IMR-90 (cell line): ENCODE results near the gene LILRB2. TPM values are rescaled to one million over a fixed set of nuclear protein-coding genes. Genes with fewer than 3 reads are reported as not detected.

Experiments
- ATAC-seq: fragments of 200-7000 bp; cut with Tn5 transposase; 2 replicates; pipeline ENCODE4 v1.9.1; 2020; ENCODE audit warnings: low read depth, mild to moderate bottlenecking, moderate library complexity
- BruUV-seq: library from RNA; stranded (reverse); fragments of 400-500 nt; replicated peaks from 2 replicates; lab custom pipeline; 2021; lab: Mats Ljungman, UMichigan
- CTCF ChIA-PET: fragments of 300-600 bp; formaldehyde crosslinking; extraction: SDS; loops from one replicate; lab custom pipeline; 2021; ENCODE audit warnings: antibody characterized with exemption; lab: Yijun Ruan, JAX
- POLR2A ChIA-PET: fragments of 300-600 bp; sonication (Branson Sonifier 250); formaldehyde crosslinking; loops from one replicate; lab custom pipeline; 2022; ENCODE audit warnings: antibody characterized with exemption; ENCODE audit not compliant: unreplicated experiment; lab: Charles Lee
- DNase-seq: peaks from one replicate; pipeline ENCODE4 v3.0.0; 2013
- H2AFZ ChIP-seq: replicated peaks from 2 replicates; pipeline ENCODE3; 2013; ENCODE audit warnings: low read length, mild to moderate bottlenecking; ENCODE audit not compliant: poor library complexity
- H2AK5ac ChIP-seq: 2 replicates; pipeline ENCODE4 v1.6.1; 2013; ENCODE audit warnings: low read depth, low read length, inconsistent platforms
- H2AK9ac ChIP-seq: replicated peaks from 2 replicates; pipeline ENCODE3; 2013; ENCODE audit warnings: mild to moderate bottlenecking, low read depth, low read length, moderate library complexity; ENCODE audit not compliant: poor library complexity
- H2BK120ac ChIP-seq: 2 replicates; pipeline ENCODE4 v1.6.1; 2013; ENCODE audit warnings: low read depth, low read length, inconsistent platforms
- H2BK15ac ChIP-seq: 3 replicates; pipeline ENCODE4 v1.6.1; 2013; ENCODE audit warnings: low read depth, low read length, inconsistent platforms
- H2BK20ac ChIP-seq: 2 replicates; pipeline ENCODE4 v1.6.1; 2013; ENCODE audit warnings: low read depth, mild to moderate bottlenecking, inconsistent platforms, low read length, moderate library complexity
- H2BK5ac ChIP-seq: 2 replicates; pipeline ENCODE4 v1.6.1; 2013; ENCODE audit warnings: mild to moderate bottlenecking, low read depth, low read length, inconsistent platforms; ENCODE audit not compliant: poor library complexity, severe bottlenecking
- H3K14ac ChIP-seq: replicated peaks from 2 replicates; pipeline ENCODE4 v1.6.1; 2013; ENCODE audit warnings: low read depth, low read length, inconsistent platforms
- H3K18ac ChIP-seq: 2 replicates; pipeline ENCODE4 v1.6.1; 2013; ENCODE audit warnings: low read depth, low read length, control low read depth
- H3K23ac ChIP-seq: 2 replicates; pipeline ENCODE4 v1.6.1; 2013; ENCODE audit warnings: low read depth, low read length, inconsistent platforms
- H3K27ac ChIP-seq: 2 replicates; pipeline ENCODE4 v1.5.1; 2013; ENCODE audit warnings: mild to moderate bottlenecking, control low read depth, low read length; ENCODE audit not compliant: insufficient read depth
- H3K27me3 ChIP-seq: 2 replicates; pipeline ENCODE4 v1.6.1; 2013; ENCODE audit warnings: low read length; ENCODE audit not compliant: control insufficient read depth, insufficient read depth
- H3K36me3 ChIP-seq: 2 replicates; pipeline ENCODE4 v1.6.1; 2013; ENCODE audit warnings: low read length, mixed read lengths; ENCODE audit not compliant: control insufficient read depth, insufficient read depth
- H3K4ac ChIP-seq: 2 replicates; pipeline ENCODE4 v1.6.1; 2013; ENCODE audit warnings: low read depth, low read length, inconsistent platforms
- H3K4me1 ChIP-seq: 2 replicates; pipeline ENCODE4 v1.6.1; 2013; ENCODE audit warnings: low read length, mixed read lengths; ENCODE audit not compliant: control insufficient read depth, insufficient read depth
- H3K4me2 ChIP-seq: 2 replicates; pipeline ENCODE4 v1.6.1; 2013; ENCODE audit warnings: low read depth, mild to moderate bottlenecking, control low read depth, low read length, moderate library complexity
- H3K4me3 ChIP-seq: 2 replicates; pipeline ENCODE4 v1.5.1; 2013; ENCODE audit warnings: low read depth, mild to moderate bottlenecking, control low read depth, low read length, moderate library complexity; ENCODE audit not compliant: insufficient read depth
- H3K56ac ChIP-seq: 2 replicates; pipeline ENCODE4 v1.6.1; 2013; ENCODE audit warnings: low read length, inconsistent platforms; ENCODE audit not compliant: insufficient read depth; ENCODE audit errors: extremely low read depth
- H3K79me1 ChIP-seq, 2 experiments: 2 replicates each; pipeline ENCODE4 v1.6.1; 2013; ENCODE audit warnings: low read length in 2 of 2, inconsistent platforms in 1 of 2, low read depth in 1 of 2
- H3K9ac ChIP-seq: 2 replicates; pipeline ENCODE4 v1.6.1; 2013; ENCODE audit warnings: low read depth, low read length, control low read depth
- H3K9me1 ChIP-seq: 2 replicates; pipeline ENCODE4 v1.6.1; 2013; ENCODE audit warnings: low read length, inconsistent platforms; ENCODE audit not compliant: insufficient read depth
- H3K9me3 ChIP-seq: 2 replicates; pipeline ENCODE4 v1.6.1; 2013; ENCODE audit warnings: low read length; ENCODE audit not compliant: control insufficient read depth, insufficient read depth
- H4K20me1 ChIP-seq: 2 replicates; pipeline ENCODE4 v1.6.1; 2013; ENCODE audit warnings: low read length, inconsistent platforms; ENCODE audit not compliant: insufficient read depth
- H4K5ac ChIP-seq: 2 replicates; pipeline ENCODE4 v1.6.1; 2013; ENCODE audit warnings: mild to moderate bottlenecking, low read depth, low read length, control low read depth
- H4K8ac ChIP-seq, 2 experiments: 2 replicates each; pipeline ENCODE4 v1.6.1; 2013; ENCODE audit warnings: low read depth in 2 of 2, low read length in 2 of 2, control low read depth in 1 of 2, inconsistent platforms in 1 of 2
- H4K91ac ChIP-seq: 2 replicates; pipeline ENCODE4 v1.6.1; 2013; ENCODE audit warnings: low read depth, low read length, inconsistent platforms; ENCODE audit not compliant: insufficient read depth
- BHLHE40 ChIP-seq: fragments of 150-350 bp; IDR thresholded peaks from 2 replicates; pipeline ENCODE4 v1.6.1; 2016; ENCODE audit warnings: mild to moderate bottlenecking, low read depth, low read length
- CHD1 ChIP-seq: IDR thresholded peaks from 2 replicates; pipeline ENCODE4 v1.6.1; 2012; ENCODE audit warnings: low read depth, low read length, improper control_type of control experiment
- MAFK ChIP-seq: IDR thresholded peaks from 2 replicates; pipeline ENCODE4 v1.6.1; 2012; ENCODE audit warnings: low read depth, low read length, improper control_type of control experiment
- POLR2A ChIP-seq: IDR thresholded peaks from 2 replicates; pipeline ENCODE4 v1.6.1; 2012; ENCODE audit warnings: mild to moderate bottlenecking, low read depth, low read length
- RAD21 ChIP-seq: IDR thresholded peaks from 2 replicates; pipeline ENCODE4 v1.6.1; 2012; ENCODE audit warnings: low read length, improper control_type of control experiment
- RCOR1 ChIP-seq: IDR thresholded peaks from 2 replicates; pipeline ENCODE4 v1.6.1; 2012; ENCODE audit warnings: mild to moderate bottlenecking, low read length, improper control_type of control experiment; ENCODE audit not compliant: insufficient replicate concordance
- RFX5 ChIP-seq: IDR thresholded peaks from 2 replicates; pipeline ENCODE4 v1.8.0; 2012; ENCODE audit warnings: low read depth, mild to moderate bottlenecking, low read length, moderate library complexity
- WGBS, 2 experiments: methylation state at CpG; one replicate each; pipeline versions ENCODE4 v1.1.5 to v1.1.7; 2013; ENCODE audit warnings: missing lambda C conversion rate in 2 of 2; ENCODE audit not compliant: insufficient read length in 1 of 2; ENCODE audit errors: extremely low coverage in 2 of 2; 5-methylcytosine and 5-hydroxymethylcytosine counted together
- dilution Hi-C: fragments of 300-500 bp; cut with HindIII; formaldehyde crosslinking; loops from one replicate; pipeline ENCODE4 v1.14.3; 2018; ENCODE audit warnings: low sequenced_read_pairs; ENCODE audit not compliant: unreplicated experiment
- in situ Hi-C: fragments of 300-500 bp; cut with MboI; formaldehyde crosslinking; loops from 3 replicates; pipeline ENCODE4 v1.14.3; 2019; ENCODE audit warnings: low sequenced_read_pairs, inconsistent platforms, mixed read lengths
- intact Hi-C: fragments of 100-400 bp; cut with micrococcal nuclease; formaldehyde crosslinking; loops from 2 replicates; pipeline ENCODE4 v1.10.0; 2022
- polyA plus RNA-seq, 3 experiments: library from polyadenylated mRNA; depleted of rRNA; stranded (reverse); fragments of >200 nt; gene quantifications; 2 replicates each; pipeline ENCODE4 v1.2.3, GENCODE V29; 2012; ENCODE audit warnings: low replicate concordance in 1 of 3
- total RNA-seq: library from RNA; depleted of rRNA; stranded (reverse); fragments of >200 nt; gene quantifications from 2 replicates; pipeline ENCODE4 v1.2.3, GENCODE V29; 2012

The LILRB2 gene
- total and polyA plus RNA-seq, 2 of the 4 experiments (the other 2 are of a cell fraction) = not detected

GRCh38 chr19:54315956-54316355 is 35.0 kb upstream of the LILRB2 start:
- H4K8ac ChIP-seq = no peak overlapping the region
- no peaks in the 10 kb centered on the region for H3K4me1 ChIP-seq
- H3K27me3 ChIP-seq = no peaks in the 10 kb centered on the region
- 20% methylated on average over 1 of the region's 10 CpGs; no CpG with 5 or more reads in 1 of the 2 experiments for WGBS, 2 experiments
- dilution Hi-C loops = no loop called here
- no peak overlapping the region for H4K5ac ChIP-seq
- no TSS peak for BruUV-seq
- no peak overlapping the region for H3K14ac ChIP-seq
- H2BK5ac ChIP-seq = no peak overlapping the region
- no peak overlapping the region for H3K4ac ChIP-seq
- H3K4me2 ChIP-seq = no peak overlapping the region
- no peak overlapping the region for H3K18ac ChIP-seq
- no peaks in the 10 kb centered on the region for H3K36me3 ChIP-seq
- no peaks in the 10 kb centered on the region for H3K9me1 ChIP-seq
- no peak overlapping the region for H2AK9ac ChIP-seq
- H2BK120ac ChIP-seq = no peak overlapping the region
- POLR2A ChIA-PET = no interaction called here
- ATAC-seq (no peak), DNase-seq (no peak)
- H2BK20ac ChIP-seq = no peak overlapping the region
- no peak overlapping the region for H2AFZ ChIP-seq
- in situ Hi-C loops = no loop called here
- H3K27ac ChIP-seq = no peak overlapping the region
- CTCF ChIA-PET = no interaction called here
- H3K79me1 ChIP-seq = no peaks in the 10 kb centered on the region
- TF ChIP-seq RAD21 (no peak), POLR2A (no peak), CHD1 (no peak), BHLHE40 (no peak), RFX5 (no peak), MAFK (no peak), RCOR1 (no peak)
- no peak overlapping the region for H3K23ac ChIP-seq
- intact Hi-C loops = no loop called here
- H3K4me3 ChIP-seq = no peak overlapping the region
- no peaks in the 10 kb centered on the region; the same call in 1 of the 2 replicates for H3K9me3 ChIP-seq
- H4K91ac ChIP-seq = no peak overlapping the region
- H4K20me1 ChIP-seq = no peaks in the 10 kb centered on the region
- no peak overlapping the region for H2AK5ac ChIP-seq
- H3K56ac ChIP-seq = no peak overlapping the region
- no peak overlapping the region for H2BK15ac ChIP-seq
- H3K9ac ChIP-seq = no peak overlapping the region
